H1 (cell line): Measurements from ENCODE around the gene LGALS9. TPM values are rescaled to one million over a fixed set of nuclear protein-coding genes. Genes with fewer than 3 reads are reported as not detected.

Experiments
- CTCF ChIA-PET: fragments of 300-600 bp; sonication (Branson Sonifier 250); formaldehyde crosslinking; loops from one replicate; lab custom pipeline; 2021; ENCODE audit not compliant: partially characterized antibody; lab: Charles Lee
- POLR2A ChIA-PET: fragments of 300-600 bp; sonication (Branson Sonifier 250); formaldehyde crosslinking; loops from one replicate; lab custom pipeline; 2021; ENCODE audit warnings: inconsistent platforms; ENCODE audit not compliant: partially characterized antibody; lab: Charles Lee
- DNase-seq, 2 experiments: peaks; one replicate each; pipeline versions ENCODE4 v3.0.0 to v3.0.0-alpha.2; 2010 to 2022; ENCODE audit warnings: low spot score in 2 of 2, low read depth in 1 of 2, mixed read lengths in 1 of 2
- FAIRE-seq: peaks from 2 replicates; lab custom pipeline; 2011; peaks lifted over from hg19 to GRCh38; lab: Jason Lieb, UNC
- H2AFZ ChIP-seq: 2 replicates; pipeline ENCODE4 v1.8.1; 2012; ENCODE audit warnings: low read length, inconsistent platforms
- H2AK5ac ChIP-seq: 2 replicates; pipeline ENCODE4 v1.6.1; 2013; ENCODE audit warnings: low read depth, low read length
- H2BK120ac ChIP-seq: replicated peaks from 2 replicates; pipeline ENCODE3; 2013; ENCODE audit warnings: low read depth, low read length, inconsistent platforms
- H2BK12ac ChIP-seq: 2 replicates; pipeline ENCODE4 v1.6.1; 2013; ENCODE audit warnings: low read depth, low read length
- H2BK15ac ChIP-seq: 2 replicates; pipeline ENCODE4 v1.6.1; 2013; ENCODE audit warnings: low read length
- H2BK20ac ChIP-seq: 2 replicates; pipeline ENCODE4 v1.6.1; 2013; ENCODE audit warnings: low read length
- H2BK5ac ChIP-seq: 2 replicates; pipeline ENCODE4 v1.6.1; 2013; ENCODE audit warnings: low read depth, low read length
- H3K14ac ChIP-seq: 2 replicates; pipeline ENCODE4 v1.6.1; 2013; ENCODE audit warnings: inconsistent platforms; ENCODE audit not compliant: insufficient read length
- H3K18ac ChIP-seq: 2 replicates; pipeline ENCODE4 v1.6.1; 2013; ENCODE audit warnings: low read length; ENCODE audit errors: extremely low read depth
- H3K23ac ChIP-seq: 2 replicates; pipeline ENCODE4 v1.6.1; 2013; ENCODE audit warnings: inconsistent platforms; ENCODE audit not compliant: insufficient read length
- H3K23me2 ChIP-seq: 2 replicates; pipeline ENCODE4 v1.6.1; 2013; ENCODE audit warnings: low read depth, low read length
- H3K27ac ChIP-seq: 2 replicates; pipeline ENCODE4 v1.6.1; 2011; ENCODE audit warnings: low read depth, low read length, inconsistent platforms
- H3K27me3 ChIP-seq, 4 experiments: replicated peaks in 1 of 4; 1 replicate in 1 of 4; 2 replicates in 3 of 4; pipeline versions ENCODE4 v1.6.1 to v1.8.1; 2011 to 2013; ENCODE audit warnings: low read length in 3 of 4, mild to moderate bottlenecking in 3 of 4, inconsistent platforms in 2 of 4, mixed read lengths in 2 of 4, moderate library complexity in 1 of 4; ENCODE audit not compliant: control insufficient read depth in 3 of 4, insufficient read depth in 3 of 4; ENCODE audit errors: extremely low read depth in 1 of 4
- H3K36me3 ChIP-seq, 4 experiments: 2 replicates each; pipeline versions ENCODE4 v1.6.1 to v1.8.1; 2011 to 2013; ENCODE audit warnings: mild to moderate bottlenecking in 4 of 4, low read length in 3 of 4, moderate library complexity in 2 of 4, control low read depth in 1 of 4, inconsistent platforms in 1 of 4; ENCODE audit not compliant: insufficient read depth in 4 of 4, control insufficient read depth in 2 of 4
- H3K4ac ChIP-seq: replicated peaks from 2 replicates; pipeline ENCODE3; 2013; ENCODE audit warnings: low read length, low read depth, mixed read lengths, inconsistent platforms; ENCODE audit not compliant: insufficient read length
- H3K4me1 ChIP-seq, 4 experiments: replicated peaks in 1 of 4; 1 replicate in 1 of 4; 2 replicates in 3 of 4; pipeline versions ENCODE4 v1.6.1 to v1.8.1; 2011 to 2013; ENCODE audit warnings: low read length in 3 of 4, inconsistent platforms in 2 of 4, mixed read lengths in 1 of 4; ENCODE audit not compliant: insufficient read depth in 4 of 4, control insufficient read depth in 3 of 4
- H3K4me2 ChIP-seq, 2 experiments: 2 replicates each; pipeline versions ENCODE4 v1.6.1 to v1.8.1; 2011 to 2013; ENCODE audit warnings: low read depth in 2 of 2, low read length in 2 of 2, control low read depth in 1 of 2, inconsistent platforms in 1 of 2, mild to moderate bottlenecking in 1 of 2; ENCODE audit not compliant: insufficient read depth in 1 of 2
- H3K4me3 ChIP-seq, 4 experiments: fragments of 200-600, 300-600 bp in 1 of 4; sonication (generic), shearing (Covaris generic), sonication (Bioruptor Twin) in 1 of 4; 2 replicates each; pipeline versions ENCODE4 v1.5.1 to v1.8.1; 2011 to 2016; ENCODE audit warnings: low read length in 4 of 4, low read depth in 3 of 4, control low read depth in 2 of 4, inconsistent platforms in 2 of 4, mild to moderate bottlenecking in 2 of 4, mixed read lengths in 1 of 4, moderate library complexity in 1 of 4; ENCODE audit not compliant: insufficient read depth in 2 of 4; ENCODE audit errors: extremely low read depth in 1 of 4
- H3K56ac ChIP-seq: replicated peaks from 2 replicates; pipeline ENCODE3; 2013; ENCODE audit warnings: low read depth, mild to moderate bottlenecking, mixed read lengths, low read length, inconsistent platforms; ENCODE audit not compliant: insufficient read length
- H3K79me1 ChIP-seq: 2 replicates; pipeline ENCODE4 v1.6.1; 2013; ENCODE audit warnings: low read depth, low read length, control low read depth
- H3K79me2 ChIP-seq, 2 experiments: 2 replicates each; pipeline versions ENCODE4 v1.6.1 to v1.8.1; 2012 to 2013; ENCODE audit warnings: low read length in 2 of 2, mild to moderate bottlenecking in 2 of 2, inconsistent platforms in 1 of 2; ENCODE audit not compliant: insufficient read depth in 2 of 2, control insufficient read depth in 1 of 2
- H3K9ac ChIP-seq, 4 experiments: replicated peaks in 1 of 4; 1 replicate in 1 of 4; 2 replicates in 3 of 4; pipeline versions ENCODE4 v1.6.1 to v1.8.1; 2011 to 2013; ENCODE audit warnings: low read depth in 3 of 4, low read length in 3 of 4, control low read depth in 2 of 4, mild to moderate bottlenecking in 2 of 4, moderate library complexity in 2 of 4, inconsistent platforms in 1 of 4; ENCODE audit errors: extremely low read depth in 1 of 4
- H3K9me3 ChIP-seq, 2 experiments: 2 replicates each; pipeline versions ENCODE4 v1.6.1 to v1.8.1; 2012 to 2013; ENCODE audit warnings: mild to moderate bottlenecking in 2 of 2, moderate library complexity in 2 of 2, control low read depth in 1 of 2, inconsistent platforms in 1 of 2, low read depth in 1 of 2, low read length in 1 of 2, mixed read lengths in 1 of 2; ENCODE audit not compliant: insufficient read depth in 2 of 2
- H4K20me1 ChIP-seq, 2 experiments: replicated peaks in 1 of 2; 2 replicates each; pipeline versions ENCODE3 to v1.8.1; 2011 to 2013; ENCODE audit warnings: inconsistent platforms in 2 of 2, low read length in 2 of 2, mild to moderate bottlenecking in 1 of 2; ENCODE audit not compliant: insufficient read depth in 2 of 2, control insufficient read depth in 1 of 2
- H4K5ac ChIP-seq: 2 replicates; pipeline ENCODE4 v1.6.1; 2013; ENCODE audit warnings: low read length, low read depth, mixed read lengths, inconsistent platforms; ENCODE audit not compliant: insufficient read length
- H4K8ac ChIP-seq: 2 replicates; pipeline ENCODE4 v1.8.0; 2013; ENCODE audit warnings: mild to moderate bottlenecking, moderate library complexity, low read length, inconsistent platforms; ENCODE audit not compliant: insufficient read depth; ENCODE audit errors: extremely low read depth
- H4K91ac ChIP-seq: replicated peaks from 2 replicates; pipeline ENCODE3; 2013; ENCODE audit warnings: low read length, mixed read lengths, inconsistent platforms; ENCODE audit not compliant: insufficient read length
- RAD21 ChIP-seq, 2 experiments: IDR thresholded peaks in 1 of 2; conservative IDR thresholded peaks in 1 of 2; 2 replicates each; pipeline ENCODE4 v1.6.1; 2011; ENCODE audit warnings: low read depth in 2 of 2, low read length in 2 of 2, improper control_type of control experiment in 1 of 2, inconsistent platforms in 1 of 2, mild to moderate bottlenecking in 1 of 2, moderate library complexity in 1 of 2
- RBBP5 ChIP-seq: IDR thresholded peaks from 2 replicates; pipeline ENCODE4 v1.7.1; 2012; ENCODE audit warnings: low read depth, mild to moderate bottlenecking, inconsistent platforms, low read length, moderate library complexity, borderline replicate concordance
- SUZ12 ChIP-seq: fragments of 200-600 bp; sonication (generic); IDR thresholded peaks from 2 replicates; pipeline ENCODE4 v1.6.1; 2012; ENCODE audit warnings: mild to moderate bottlenecking, inconsistent platforms, low read length, moderate library complexity, mixed read lengths
- YY1 ChIP-seq: IDR thresholded peaks from 2 replicates; pipeline ENCODE4 v1.6.1; 2011; ENCODE audit warnings: low read depth, mild to moderate bottlenecking, low read length
- WGBS, 2 experiments: shearing (Covaris generic) in 1 of 2; methylation state at CpG; one replicate each; pipeline versions ENCODE4 v1.1.6 to v1.1.7; 2013 to 2015; ENCODE audit warnings: low lambda C conversion rate in 2 of 2, mixed read lengths in 2 of 2, inconsistent platforms in 1 of 2, low coverage in 1 of 2, missing lambda C conversion rate in 1 of 2; ENCODE audit not compliant: insufficient replicate concordance in 2 of 2, insufficient coverage in 1 of 2, insufficient read length in 1 of 2; ENCODE audit errors: extremely low coverage in 1 of 2, missing lambda C conversion rate in 1 of 2; 5-methylcytosine and 5-hydroxymethylcytosine counted together
- polyA plus RNA-seq, 7 experiments: library from polyadenylated mRNA; depleted of rRNA in 3 of 7; stranded (reverse) in 5 of 7; unstranded in 2 of 7; fragments of >200 nt in 5 of 7; fragments of 200-250 nt in 2 of 7; gene quantifications; 1 replicate in 5 of 7; 2 replicates in 1 of 7; 4 replicates in 1 of 7; pipeline versions ENCODE4 v1.2.1 to v1.2.3, GENCODE V29; 2011 to 2013; ENCODE audit warnings: missing spikeins in 2 of 7, mixed read lengths in 2 of 7
- total RNA-seq: library from RNA; stranded (reverse); fragmentation: NEBNext Ultra II Directional; extraction: Animal tissue kit (Norgen Biotek cat#: 25700); gene quantifications from 2 replicates; pipeline ENCODE4 v1.2.1, GENCODE V29; 2021
- TF ChIP-seq, protein P1 (sequence below): IDR thresholded peaks from 2 replicates; pipeline ENCODE4 v1.6.1; 2012; ENCODE audit warnings: inconsistent platforms
- TF ChIP-seq, protein P2 (sequence below): IDR thresholded peaks from 2 replicates; pipeline ENCODE4 v1.6.1; 2011; ENCODE audit warnings: low read depth, mild to moderate bottlenecking, low read length; ENCODE audit not compliant: insufficient read depth
- TF ChIP-seq, protein P3 (sequence below), 3 experiments: IDR thresholded peaks; 1 replicate in 2 of 3; 2 replicates in 1 of 3; pipeline versions ENCODE4 v1.5.1 to v1.6.1; 2011; ENCODE audit warnings: low read length in 3 of 3, mild to moderate bottlenecking in 3 of 3, inconsistent platforms in 2 of 3, low read depth in 1 of 3, moderate library complexity in 1 of 3; ENCODE audit not compliant: insufficient read depth in 1 of 3; ENCODE audit errors: control extremely low read depth in 1 of 3

The LGALS9 gene
- total and polyA plus RNA-seq, 2 of the 8 experiments (the other 6 are each of a cell fraction or from before 2014, with no cell fraction given), result 0.95 to 1.7 TPM

DNA sequence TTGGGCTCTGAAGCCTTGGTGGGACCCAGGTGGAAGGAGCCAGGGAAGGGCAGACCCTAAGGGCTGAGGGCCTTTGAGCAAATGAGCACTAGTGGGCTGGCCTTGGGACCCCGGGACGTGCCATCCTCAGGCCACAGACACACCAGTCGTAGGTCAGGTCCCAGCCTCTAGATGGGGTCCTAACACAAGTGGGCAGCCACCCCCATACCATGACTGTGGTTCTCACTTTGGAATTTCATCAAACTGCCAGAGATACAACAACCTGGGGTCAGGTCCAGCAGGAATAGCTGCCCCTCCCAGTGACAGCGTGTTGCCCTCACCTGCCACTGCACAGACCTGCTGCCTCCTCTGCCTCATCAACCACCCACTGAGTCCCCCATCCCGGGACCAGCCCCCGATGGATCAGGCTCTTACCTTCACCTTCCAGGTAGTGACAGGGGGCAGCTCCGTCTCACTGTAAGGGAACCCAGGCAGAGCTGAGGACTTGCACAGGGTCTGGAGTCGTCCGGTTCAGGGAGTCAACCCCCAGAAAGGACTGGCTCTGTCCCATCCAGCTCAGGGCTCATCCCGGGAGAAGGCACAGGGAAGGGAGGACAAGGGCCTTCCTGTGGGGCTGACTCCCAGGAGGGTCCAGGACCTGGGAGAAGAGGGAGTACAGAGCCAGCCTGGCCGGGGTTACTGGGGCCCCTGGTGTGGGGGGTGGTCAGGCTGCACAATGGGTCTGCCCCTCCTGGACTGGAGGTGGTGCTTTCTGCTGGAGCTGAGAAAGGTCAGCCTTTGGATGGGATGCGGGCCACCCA is 40.0 kb downstream of the LGALS9 start:
- 92% methylated on average over 11 of the region's 12 CpGs; no CpG with 5 or more reads in 1 of the 2 experiments for WGBS, 2 experiments
- Histone ChIP-seq H3K9ac (no peak overlapping the region), H4K5ac (no peak overlapping the region), H3K56ac (no peak overlapping the region), H3K27me3 (no peaks in the 10 kb centered on the region), H2BK5ac (no peak overlapping the region), H3K4me1 (no peaks in the 10 kb centered on the region), H3K23me2 (no peaks in the 10 kb centered on the region), H2BK12ac (no peak overlapping the region), H3K79me1 (no peaks in the 10 kb centered on the region), H3K27ac (no peak overlapping the region), H3K36me3 (no peaks in the 10 kb centered on the region), H3K4me3 (no peak overlapping the region), H4K91ac (no peak overlapping the region), H2BK20ac (no peak overlapping the region), H3K9me3 (no peaks in the 10 kb centered on the region), H3K18ac (no peak overlapping the region), H2AK5ac (no peak overlapping the region), H4K8ac (peak overlapping the region; percentile 14; the same call in 1 of the 2 replicates), H3K23ac (no peak overlapping the region), H2BK15ac (no peak overlapping the region), H3K4ac (no peak overlapping the region), H2BK120ac (no peak overlapping the region), H3K14ac (no peak overlapping the region), H2AFZ (no peak overlapping the region), H3K79me2 (no peaks in the 10 kb centered on the region), H4K20me1 (no peaks in the 10 kb centered on the region), H3K4me2 (no peak overlapping the region)
- DNase-seq (no peak), FAIRE-seq (no peak)
- POLR2A ChIA-PET, result no interaction called here
- CTCF ChIA-PET, result interaction anchor here (1.2 to 3.4 kb wide), 8 partner anchors 11 to 132 kb away, joined by 3 to 14 read pairs (median 6); no protein-coding TSS in a partner anchor
- TF ChIP-seq, protein P1, sequence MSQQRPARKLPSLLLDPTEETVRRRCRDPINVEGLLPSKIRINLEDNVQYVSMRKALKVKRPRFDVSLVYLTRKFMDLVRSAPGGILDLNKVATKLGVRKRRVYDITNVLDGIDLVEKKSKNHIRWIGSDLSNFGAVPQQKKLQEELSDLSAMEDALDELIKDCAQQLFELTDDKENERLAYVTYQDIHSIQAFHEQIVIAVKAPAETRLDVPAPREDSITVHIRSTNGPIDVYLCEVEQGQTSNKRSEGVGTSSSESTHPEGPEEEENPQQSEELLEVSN, result no peak
- TF ChIP-seq SUZ12 (no peak), RAD21 (IDR thresholded peaks at IDR 0.05 in 1 of 2, conservative IDR thresholded peaks at IDR 0.05 in 1 of 2; ENCODE audit: low read depth in 2 of 2, low read length in 2 of 2) (peak; percentile 54 to 63), YY1 (no peak), RBBP5 (no peak)
- TF ChIP-seq, protein P2, sequence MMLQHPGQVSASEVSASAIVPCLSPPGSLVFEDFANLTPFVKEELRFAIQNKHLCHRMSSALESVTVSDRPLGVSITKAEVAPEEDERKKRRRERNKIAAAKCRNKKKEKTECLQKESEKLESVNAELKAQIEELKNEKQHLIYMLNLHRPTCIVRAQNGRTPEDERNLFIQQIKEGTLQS, result no peak
- TF ChIP-seq, protein P3, sequence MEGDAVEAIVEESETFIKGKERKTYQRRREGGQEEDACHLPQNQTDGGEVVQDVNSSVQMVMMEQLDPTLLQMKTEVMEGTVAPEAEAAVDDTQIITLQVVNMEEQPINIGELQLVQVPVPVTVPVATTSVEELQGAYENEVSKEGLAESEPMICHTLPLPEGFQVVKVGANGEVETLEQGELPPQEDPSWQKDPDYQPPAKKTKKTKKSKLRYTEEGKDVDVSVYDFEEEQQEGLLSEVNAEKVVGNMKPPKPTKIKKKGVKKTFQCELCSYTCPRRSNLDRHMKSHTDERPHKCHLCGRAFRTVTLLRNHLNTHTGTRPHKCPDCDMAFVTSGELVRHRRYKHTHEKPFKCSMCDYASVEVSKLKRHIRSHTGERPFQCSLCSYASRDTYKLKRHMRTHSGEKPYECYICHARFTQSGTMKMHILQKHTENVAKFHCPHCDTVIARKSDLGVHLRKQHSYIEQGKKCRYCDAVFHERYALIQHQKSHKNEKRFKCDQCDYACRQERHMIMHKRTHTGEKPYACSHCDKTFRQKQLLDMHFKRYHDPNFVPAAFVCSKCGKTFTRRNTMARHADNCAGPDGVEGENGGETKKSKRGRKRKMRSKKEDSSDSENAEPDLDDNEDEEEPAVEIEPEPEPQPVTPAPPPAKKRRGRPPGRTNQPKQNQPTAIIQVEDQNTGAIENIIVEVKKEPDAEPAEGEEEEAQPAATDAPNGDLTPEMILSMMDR (IDR thresholded peaks at IDR 0.05; ENCODE audit: control extremely low read depth in 1 of 3, insufficient read depth in 1 of 3, low read depth in 1 of 3, low read length in 3 of 3), result peak; percentile 26 to 48 (median 48)
